HepG2 (cell line): ENCODE results near the gene PDIA4. TPM values are rescaled to one million over a fixed set of nuclear protein-coding genes. Genes with fewer than 3 reads are reported as not detected.

Experiments
- ARHGAP35 ChIP-seq: sonication (generic); formaldehyde crosslinking; IDR thresholded peaks from 2 replicates; pipeline ENCODE4 v1.9.0; 2022; ENCODE audit warnings: mild to moderate bottlenecking, inconsistent platforms, moderate library complexity, missing genetic modification reagents, borderline replicate concordance
- ARID2 ChIP-seq: sonication (generic); formaldehyde crosslinking; IDR thresholded peaks from 2 replicates; pipeline ENCODE4 v1.8.1; 2022; ENCODE audit warnings: mild to moderate bottlenecking, missing genetic modification reagents, borderline replicate concordance
- ELF3 ChIP-seq: IDR thresholded peaks from 2 replicates; pipeline ENCODE4 v1.6.1; 2016; ENCODE audit warnings: missing genetic modification reagents, missing compliant biosample characterization
- HNRNPH1 ChIP-seq: fragments of 200-400 bp; formaldehyde crosslinking; optimal IDR thresholded peaks from 2 replicates; pipeline ENCODE3; 2017; ENCODE audit warnings: mild to moderate bottlenecking, low read depth, low read length
- HNRNPL ChIP-seq: fragments of 200-400 bp; formaldehyde crosslinking; IDR thresholded peaks from 2 replicates; pipeline ENCODE4 v1.6.1; 2017; ENCODE audit warnings: mild to moderate bottlenecking, low read depth, low read length
- HOXA5 ChIP-seq: sonication (generic); formaldehyde crosslinking; IDR thresholded peaks from 2 replicates; pipeline ENCODE4 v1.4.0; 2020; ENCODE audit warnings: missing genetic modification reagents
- KDM1A ChIP-seq: IDR thresholded peaks from 2 replicates; pipeline ENCODE4 v1.6.1; 2016; ENCODE audit warnings: missing compliant biosample characterization
- LCORL ChIP-seq, 2 experiments: fragments of 450-650 bp in 1 of 2; sonication (generic) in 1 of 2; formaldehyde crosslinking in 1 of 2; IDR thresholded peaks; 2 replicates each; pipeline versions ENCODE4 v1.5.0 to v1.6.1; 2017 to 2020; ENCODE audit warnings: antibody characterized with exemption in 1 of 2, missing genetic modification reagents in 1 of 2
- MIER3 ChIP-seq: IDR thresholded peaks from 2 replicates; pipeline ENCODE4 v1.6.1; 2016; ENCODE audit warnings: missing compliant biosample characterization, borderline replicate concordance
- RARG ChIP-seq: sonication (generic); formaldehyde crosslinking; IDR thresholded peaks from 2 replicates; pipeline ENCODE4 v1.4.0; 2020; ENCODE audit warnings: low read depth, mild to moderate bottlenecking, missing genetic modification reagents
- SIX4 ChIP-seq: sonication (generic); formaldehyde crosslinking; IDR thresholded peaks from 2 replicates; pipeline ENCODE4 v1.4.0; 2020; ENCODE audit warnings: missing genetic modification reagents
- SRY ChIP-seq: sonication (generic); formaldehyde crosslinking; IDR thresholded peaks from 2 replicates; pipeline ENCODE4 v1.8.0; 2022; ENCODE audit warnings: mild to moderate bottlenecking, missing genetic modification reagents
- TEAD2 ChIP-seq: sonication (generic); formaldehyde crosslinking; IDR thresholded peaks from 2 replicates; pipeline ENCODE4 v1.9.0; 2021; ENCODE audit warnings: missing genetic modification reagents
- TEAD3 ChIP-seq: optimal IDR thresholded peaks from 2 replicates; pipeline ENCODE3; 2016; ENCODE audit warnings: borderline replicate concordance
- TSC22D2 ChIP-seq: sonication (generic); formaldehyde crosslinking; IDR thresholded peaks from 2 replicates; pipeline ENCODE4 v1.5.1; 2020; ENCODE audit warnings: missing genetic modification reagents, mild to moderate bottlenecking, borderline replicate concordance
- ZBTB8A ChIP-seq: sonication (generic); formaldehyde crosslinking; IDR thresholded peaks from 2 replicates; pipeline ENCODE4 v1.4.0; 2020; ENCODE audit warnings: mild to moderate bottlenecking, low read depth, missing genetic modification reagents, borderline replicate concordance
- ZNF136 ChIP-seq: sonication (generic); formaldehyde crosslinking; IDR thresholded peaks from 2 replicates; pipeline ENCODE4 v1.8.1; 2022; ENCODE audit warnings: low read depth, mild to moderate bottlenecking, moderate library complexity, missing genetic modification reagents
- ZNF230 ChIP-seq: sonication (generic); formaldehyde crosslinking; IDR thresholded peaks from 2 replicates; pipeline ENCODE4 v1.4.0; 2020; ENCODE audit warnings: mild to moderate bottlenecking, missing genetic modification reagents
- ZNF562 ChIP-seq: sonication (generic); formaldehyde crosslinking; IDR thresholded peaks from 2 replicates; pipeline ENCODE4 v1.8.0; 2022; ENCODE audit warnings: missing genetic modification reagents, borderline replicate concordance
- ZNF564 ChIP-seq: sonication (generic); formaldehyde crosslinking; IDR thresholded peaks from 2 replicates; pipeline ENCODE4 v1.8.1; 2023; ENCODE audit warnings: mild to moderate bottlenecking, missing genetic modification reagents
- polyA plus RNA-seq, 8 experiments: library from polyadenylated mRNA; depleted of rRNA in 3 of 8; stranded (reverse) in 7 of 8; unstranded in 1 of 8; fragments of >200 nt; fragmentation: Illumina TruSeq in 4 of 8; extraction: Trizol in 4 of 8; gene quantifications; 2 replicates each; pipeline versions ENCODE4 v1.2.1 to v1.2.3, GENCODE V29; 2011 to 2016; ENCODE audit warnings: low read depth in 4 of 8, missing spikeins in 1 of 8, mixed read lengths in 1 of 8; ENCODE audit not compliant: insufficient read depth in 1 of 8
- total RNA-seq, 5 experiments: library from RNA; depleted of rRNA; stranded (reverse); fragments of >200 nt; fragmentation: Illumina TruSeq; extraction: Trizol; gene quantifications; 2 replicates each; pipeline ENCODE4 v1.2.3, GENCODE V29; 2016; ENCODE audit warnings: low read depth in 1 of 5
- TF ChIP-seq, protein P1 (sequence below): sonication (generic); formaldehyde crosslinking; IDR thresholded peaks from 2 replicates; pipeline ENCODE4 v1.8.1; 2023; ENCODE audit warnings: mild to moderate bottlenecking, moderate library complexity, missing genetic modification reagents
- TF ChIP-seq, protein P2 (sequence below): sonication (generic); formaldehyde crosslinking; conservative IDR thresholded peaks from 2 replicates; pipeline ENCODE4 v1.4.0; 2020; ENCODE audit warnings: missing genetic modification reagents
- TF ChIP-seq, protein P3 (sequence below): sonication (generic); formaldehyde crosslinking; IDR thresholded peaks from 2 replicates; pipeline ENCODE4 v1.4.0; 2020; ENCODE audit warnings: missing genetic modification reagents
- TF ChIP-seq, protein P4 (sequence below): sonication (generic); formaldehyde crosslinking; IDR thresholded peaks from 2 replicates; pipeline ENCODE4 v1.8.0; 2022; ENCODE audit warnings: low read depth, missing genetic modification reagents

Gene PDIA4
- total and polyA plus RNA-seq, 2 of the 13 experiments (the other 11 are each of a cell fraction or from before 2014, with no cell fraction given) = 278 to 402 TPM

DNA sequence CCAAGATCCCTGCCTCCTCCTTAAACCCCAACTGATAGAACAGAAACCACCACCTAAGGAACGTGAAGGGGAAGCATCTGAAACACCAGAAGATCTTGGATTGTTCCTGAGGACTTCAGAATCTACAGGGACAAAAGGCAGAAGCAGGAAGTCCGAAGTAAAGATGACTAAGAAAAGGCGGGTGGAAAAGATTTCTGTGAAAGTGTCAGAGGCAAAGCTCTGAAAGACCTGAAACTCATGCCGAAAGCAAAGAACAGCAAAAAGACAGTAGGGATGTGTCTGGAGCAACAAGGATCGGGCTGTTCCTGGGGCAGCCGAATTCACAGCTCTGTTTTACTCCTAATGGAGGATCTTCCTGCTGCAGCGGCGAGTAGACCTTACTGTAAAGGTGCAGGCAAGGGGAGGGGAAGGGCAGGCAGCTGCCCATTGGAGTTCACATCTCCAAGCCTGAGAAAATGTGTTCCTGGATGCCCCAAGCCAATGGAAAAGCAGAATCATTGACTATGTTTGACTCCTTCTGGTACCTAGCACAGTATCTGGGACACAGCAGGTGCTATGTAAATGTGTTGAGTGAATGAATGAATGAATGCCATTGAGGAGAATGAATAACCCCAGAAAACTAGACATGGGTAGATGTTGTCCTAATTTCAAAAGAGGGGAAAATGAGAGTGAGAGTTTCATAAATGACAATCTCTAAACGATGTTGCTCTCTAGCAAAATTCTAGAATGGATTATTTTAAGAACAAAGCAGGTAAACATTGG lies 40.4 kb downstream of the PDIA4 start (continued):
- no peak for TF ChIP-seq TSC22D2
- no peak for TF ChIP-seq SRY (CRISPR knock-in tag)
- no peak for TF ChIP-seq MIER3 (CRISPR knock-in tag)
- TF ChIP-seq HNRNPH1 = no peak
- TF ChIP-seq, protein P1, sequence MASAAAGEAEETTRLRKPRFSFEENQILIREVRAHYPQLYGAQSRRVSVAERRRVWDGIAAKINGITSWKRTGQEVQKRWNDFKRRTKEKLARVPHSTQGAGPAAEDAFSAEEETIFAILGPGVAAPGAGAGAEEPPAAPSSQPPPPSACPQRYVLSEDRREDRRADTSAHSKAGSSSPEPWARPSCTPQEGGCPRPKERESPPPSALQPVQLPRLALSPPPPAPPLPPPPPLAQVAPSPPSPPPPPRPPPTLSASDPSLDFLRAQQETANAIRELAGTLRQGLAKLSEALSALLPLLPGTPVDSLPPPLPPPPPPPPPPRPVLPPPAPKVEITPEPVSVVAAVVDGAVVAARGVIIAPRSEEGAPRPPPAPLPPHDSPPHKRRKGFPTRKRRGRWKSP (CRISPR knock-in tag) = peak; percentile 43; the same call in 1 of the 2 replicates
- no peak for TF ChIP-seq TEAD2
- TF ChIP-seq SIX4 (CRISPR knock-in tag) = no peak
- no peak for TF ChIP-seq ZBTB8A (CRISPR knock-in tag)
- no peak for TF ChIP-seq KDM1A (CRISPR knock-in tag)
- TF ChIP-seq, protein P2, sequence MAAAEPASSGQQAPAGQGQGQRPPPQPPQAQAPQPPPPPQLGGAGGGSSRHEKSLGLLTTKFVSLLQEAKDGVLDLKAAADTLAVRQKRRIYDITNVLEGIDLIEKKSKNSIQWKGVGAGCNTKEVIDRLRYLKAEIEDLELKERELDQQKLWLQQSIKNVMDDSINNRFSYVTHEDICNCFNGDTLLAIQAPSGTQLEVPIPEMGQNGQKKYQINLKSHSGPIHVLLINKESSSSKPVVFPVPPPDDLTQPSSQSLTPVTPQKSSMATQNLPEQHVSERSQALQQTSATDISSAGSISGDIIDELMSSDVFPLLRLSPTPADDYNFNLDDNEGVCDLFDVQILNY (CRISPR knock-in tag) = no peak
- TF ChIP-seq ELF3 = 0 out of 2 replicates have a peak, but pooled peaks have one; percentile 9
- no peak for TF ChIP-seq ARID2 (CRISPR knock-in tag)
- TF ChIP-seq TEAD3 = peak; percentile 14
- no peak for TF ChIP-seq ZNF564 (CRISPR knock-in tag)
- TF ChIP-seq ZNF562 = no peak
- TF ChIP-seq ZNF136 = no peak
- TF ChIP-seq, protein P3, sequence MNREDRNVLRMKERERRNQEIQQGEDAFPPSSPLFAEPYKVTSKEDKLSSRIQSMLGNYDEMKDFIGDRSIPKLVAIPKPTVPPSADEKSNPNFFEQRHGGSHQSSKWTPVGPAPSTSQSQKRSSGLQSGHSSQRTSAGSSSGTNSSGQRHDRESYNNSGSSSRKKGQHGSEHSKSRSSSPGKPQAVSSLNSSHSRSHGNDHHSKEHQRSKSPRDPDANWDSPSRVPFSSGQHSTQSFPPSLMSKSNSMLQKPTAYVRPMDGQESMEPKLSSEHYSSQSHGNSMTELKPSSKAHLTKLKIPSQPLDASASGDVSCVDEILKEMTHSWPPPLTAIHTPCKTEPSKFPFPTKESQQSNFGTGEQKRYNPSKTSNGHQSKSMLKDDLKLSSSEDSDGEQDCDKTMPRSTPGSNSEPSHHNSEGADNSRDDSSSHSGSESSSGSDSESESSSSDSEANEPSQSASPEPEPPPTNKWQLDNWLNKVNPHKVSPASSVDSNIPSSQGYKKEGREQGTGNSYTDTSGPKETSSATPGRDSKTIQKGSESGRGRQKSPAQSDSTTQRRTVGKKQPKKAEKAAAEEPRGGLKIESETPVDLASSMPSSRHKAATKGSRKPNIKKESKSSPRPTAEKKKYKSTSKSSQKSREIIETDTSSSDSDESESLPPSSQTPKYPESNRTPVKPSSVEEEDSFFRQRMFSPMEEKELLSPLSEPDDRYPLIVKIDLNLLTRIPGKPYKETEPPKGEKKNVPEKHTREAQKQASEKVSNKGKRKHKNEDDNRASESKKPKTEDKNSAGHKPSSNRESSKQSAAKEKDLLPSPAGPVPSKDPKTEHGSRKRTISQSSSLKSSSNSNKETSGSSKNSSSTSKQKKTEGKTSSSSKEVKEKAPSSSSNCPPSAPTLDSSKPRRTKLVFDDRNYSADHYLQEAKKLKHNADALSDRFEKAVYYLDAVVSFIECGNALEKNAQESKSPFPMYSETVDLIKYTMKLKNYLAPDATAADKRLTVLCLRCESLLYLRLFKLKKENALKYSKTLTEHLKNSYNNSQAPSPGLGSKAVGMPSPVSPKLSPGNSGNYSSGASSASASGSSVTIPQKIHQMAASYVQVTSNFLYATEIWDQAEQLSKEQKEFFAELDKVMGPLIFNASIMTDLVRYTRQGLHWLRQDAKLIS (CRISPR knock-in tag) = no peak
- no peak for TF ChIP-seq RARG (CRISPR knock-in tag)
- no peak for TF ChIP-seq LCORL (IDR thresholded peaks at IDR 0.05)
- TF ChIP-seq LCORL (CRISPR knock-in tag; IDR thresholded peaks at IDR 0.05) = 0 out of 2 replicates have a peak, but pooled peaks have one; percentile 12
- no peak for TF ChIP-seq HNRNPL
- 0 out of 2 replicates have a peak, but pooled peaks have one; percentile 19 for TF ChIP-seq ZNF230 (CRISPR knock-in tag)
- TF ChIP-seq HOXA5 (CRISPR knock-in tag) = no peak
- TF ChIP-seq, protein P4, sequence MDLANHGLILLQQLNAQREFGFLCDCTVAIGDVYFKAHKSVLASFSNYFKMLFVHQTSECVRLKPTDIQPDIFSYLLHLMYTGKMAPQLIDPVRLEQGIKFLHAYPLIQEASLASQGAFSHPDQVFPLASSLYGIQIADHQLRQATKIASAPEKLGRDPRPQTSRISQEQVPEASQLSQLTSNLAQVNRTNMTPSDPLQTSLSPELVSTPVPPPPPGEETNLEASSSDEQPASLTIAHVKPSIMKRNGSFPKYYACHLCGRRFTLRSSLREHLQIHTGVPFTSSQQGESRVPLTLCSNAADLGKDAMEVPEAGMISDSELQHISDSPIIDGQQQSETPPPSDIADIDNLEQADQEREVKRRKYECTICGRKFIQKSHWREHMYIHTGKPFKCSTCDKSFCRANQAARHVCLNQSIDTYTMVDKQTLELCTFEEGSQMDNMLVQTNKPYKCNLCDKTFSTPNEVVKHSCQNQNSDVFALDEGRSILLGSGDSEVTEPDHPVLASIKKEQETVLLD (CRISPR knock-in tag) = no peak
- TF ChIP-seq ARHGAP35 (CRISPR knock-in tag) = no peak
